Loucy (cell line): ENCODE results near the gene GLRX5.

Experiments used
- H2AFZ ChIP-seq: fragments of 200-600 bp; sonication (generic); 2 replicates; pipeline ENCODE4 v1.6.0; 2016; ENCODE audit warnings: antibody characterized with exemption, mild to moderate bottlenecking, low read length, moderate library complexity
- H3F3A ChIP-seq: fragments of 200-600 bp; 2 replicates; pipeline ENCODE4 v1.6.0; 2016; ENCODE audit warnings: antibody characterized with exemption, low read depth, mild to moderate bottlenecking
- H3K27me3 ChIP-seq: fragments of 200-600 bp; sonication (generic); 2 replicates; pipeline ENCODE4 v1.6.1; 2014; ENCODE audit warnings: low read length, mild to moderate bottlenecking; ENCODE audit not compliant: insufficient read depth, poor library complexity, severe bottlenecking
- H3K36me3 ChIP-seq: fragments of 200-600 bp; sonication (generic); 2 replicates; pipeline ENCODE4 v1.6.1; 2016; ENCODE audit warnings: low read length; ENCODE audit not compliant: insufficient read depth
- H3K4me1 ChIP-seq: fragments of 200-600 bp; sonication (generic); 2 replicates; pipeline ENCODE4 v1.5.1; 2014; ENCODE audit warnings: low read length, mild to moderate bottlenecking; ENCODE audit not compliant: insufficient read depth, poor library complexity, severe bottlenecking
- H3K4me2 ChIP-seq: fragments of 200-600 bp; sonication (generic); 2 replicates; pipeline ENCODE4 v1.6.0; 2014; ENCODE audit warnings: antibody characterized with exemption, low read length, low read depth, mild to moderate bottlenecking; ENCODE audit not compliant: poor library complexity, severe bottlenecking
- H3K4me3 ChIP-seq: fragments of 200-600 bp; sonication (generic); 2 replicates; pipeline ENCODE4 v1.5.1; 2014; ENCODE audit warnings: low read length, mild to moderate bottlenecking, mixed read lengths; ENCODE audit not compliant: poor library complexity, severe bottlenecking
- H3K79me2 ChIP-seq: fragments of 200-600 bp; sonication (generic); 2 replicates; pipeline ENCODE4 v1.6.1; 2014; ENCODE audit warnings: low read length; ENCODE audit not compliant: insufficient read depth
- H3K9ac ChIP-seq: fragments of 200-600 bp; sonication (generic); 2 replicates; pipeline ENCODE4 v1.6.0; 2014; ENCODE audit warnings: mild to moderate bottlenecking, low read depth, low read length, moderate library complexity; ENCODE audit not compliant: poor library complexity, severe bottlenecking
- H3K9me2 ChIP-seq: fragments of 200-600 bp; sonication (generic); replicated peaks from 2 replicates; pipeline ENCODE4 v1.6.1; 2016; ENCODE audit warnings: low read depth, low read length, mixed read lengths
- H3K9me3 ChIP-seq: fragments of 200-600 bp; sonication (generic); 2 replicates; pipeline ENCODE4 v1.6.1; 2014; ENCODE audit warnings: mild to moderate bottlenecking, antibody characterized with exemption, low read length, low read depth; ENCODE audit not compliant: insufficient read depth
- H4K20me1 ChIP-seq: fragments of 200-600 bp; sonication (generic); 2 replicates; pipeline ENCODE4 v1.6.0; 2014; ENCODE audit warnings: antibody characterized with exemption, low read length, mild to moderate bottlenecking; ENCODE audit not compliant: insufficient read depth, poor library complexity, severe bottlenecking
- CTCF ChIP-seq: fragments of 200-600 bp; sonication (generic); conservative IDR thresholded peaks from 2 replicates; pipeline ENCODE4 v1.5.1; 2014; ENCODE audit warnings: mild to moderate bottlenecking, antibody characterized with exemption, low read length
- EZH2phosphoT487 ChIP-seq: fragments of 200-600 bp; IDR thresholded peaks from 2 replicates; pipeline ENCODE4 v1.6.1; 2018; ENCODE audit warnings: antibody characterized with exemption, mild to moderate bottlenecking, moderate library complexity, borderline replicate concordance

The GLRX5 gene

GRCh38 chr14:95564060-95564459, 29.2 kb downstream of the GLRX5 start:
- no peak for TF ChIP-seq CTCF
- no peak for TF ChIP-seq EZH2phosphoT487
- Histone ChIP-seq H4K20me1 (no peaks in the 10 kb centered on the region), H3K9ac (no peak overlapping the region), H3K4me3 (no peak overlapping the region), H3K36me3 (no peaks in the 10 kb centered on the region), H3K4me2 (no peak overlapping the region), H3K9me3 (no peaks in the 10 kb centered on the region), H3F3A (no peaks in the 10 kb centered on the region), H3K79me2 (no peaks in the 10 kb centered on the region), H3K9me2 (no peaks in the 10 kb centered on the region), H3K27me3 (no peaks in the 10 kb centered on the region), H3K4me1 (no peaks in the 10 kb centered on the region), H2AFZ (no peak overlapping the region)

GRCh38 chr14:95569440-95569839, 34.6 kb downstream of the GLRX5 start:
- H3K27me3 ChIP-seq = no peaks in the 10 kb centered on the region
- no peaks in the 10 kb centered on the region for H3K36me3 ChIP-seq
- no peaks in the 10 kb centered on the region for H3F3A ChIP-seq
- no peaks in the 10 kb centered on the region for H3K4me1 ChIP-seq
- no peak overlapping the region for H2AFZ ChIP-seq
- H3K9me2 ChIP-seq = no peaks in the 10 kb centered on the region
- H3K9ac ChIP-seq = no peak overlapping the region
- TF ChIP-seq CTCF (no peak), EZH2phosphoT487 (no peak)
- H3K79me2 ChIP-seq = no peaks in the 10 kb centered on the region
- H4K20me1 ChIP-seq = no peaks in the 10 kb centered on the region
- H3K9me3 ChIP-seq = no peaks in the 10 kb centered on the region
- no peak overlapping the region for H3K4me3 ChIP-seq
- no peak overlapping the region for H3K4me2 ChIP-seq

- H3K4me2 ChIP-seq = no peak overlapping the region
- H3K9ac ChIP-seq = no peak overlapping the region
- H3F3A ChIP-seq = no peaks in the 10 kb centered on the region
- H3K27me3 ChIP-seq = no peaks in the 10 kb centered on the region
- H4K20me1 ChIP-seq = no peaks in the 10 kb centered on the region
- H3K9me2 ChIP-seq = no peaks in the 10 kb centered on the region
- H2AFZ ChIP-seq = no peak overlapping the region
- H3K4me1 ChIP-seq = no peaks in the 10 kb centered on the region
- no peak overlapping the region for H3K4me3 ChIP-seq
- TF ChIP-seq CTCF (no peak), EZH2phosphoT487 (no peak)
- H3K9me3 ChIP-seq = no peaks in the 10 kb centered on the region
- no peaks in the 10 kb centered on the region for H3K36me3 ChIP-seq
- H3K79me2 ChIP-seq = no peaks in the 10 kb centered on the region
Observed at GRCh38 chr14:95573313-95573712, 38.5 kb downstream of the GLRX5 start.
